Neural cell (in vitro differentiated cells): ENCODE results near the gene SH3RF3. TPM values are rescaled to one million over a fixed set of nuclear protein-coding genes. Genes with fewer than 3 reads are reported as not detected.

Source experiments
- H2AFZ ChIP-seq: fragments of 200-600, 300-800 bp; sonication (generic), shearing (Covaris generic); 2 replicates; pipeline ENCODE4 v1.6.0; 2014; ENCODE audit warnings: low read depth, mild to moderate bottlenecking, antibody characterized with exemption, low read length, moderate library complexity
- H3F3A ChIP-seq: fragments of 200-600 bp; shearing (Covaris generic); 2 replicates; pipeline ENCODE4 v1.6.1; 2016; ENCODE audit warnings: mild to moderate bottlenecking, moderate library complexity, mixed read lengths, antibody characterized with exemption, low read length; ENCODE audit not compliant: insufficient read depth, poor library complexity, severe bottlenecking
- H3K27ac ChIP-seq: fragments of 200-600, 300-800 bp; sonication (generic), shearing (Covaris generic); 2 replicates; pipeline ENCODE4 v1.5.1; 2014; ENCODE audit warnings: mild to moderate bottlenecking, low read length, moderate library complexity
- H3K27me3 ChIP-seq: fragments of 300-800, 200-600 bp; sonication (generic), shearing (Covaris generic); 2 replicates; pipeline ENCODE4 v1.6.0; 2014; ENCODE audit warnings: mild to moderate bottlenecking, low read depth, low read length, moderate library complexity; ENCODE audit not compliant: insufficient read depth
- H3K36me3 ChIP-seq: fragments of 300-800, 200-600 bp; sonication (generic), shearing (Covaris generic); 2 replicates; pipeline ENCODE4 v1.5.1; 2014; ENCODE audit warnings: mild to moderate bottlenecking, antibody characterized with exemption, low read length, moderate library complexity; ENCODE audit not compliant: insufficient read depth
- H3K4me2 ChIP-seq: fragments of 300-800, 200-600 bp; sonication (generic), shearing (Covaris generic); 2 replicates; pipeline ENCODE4 v1.6.0; 2014; ENCODE audit warnings: mild to moderate bottlenecking, low read length
- H3K4me3 ChIP-seq: fragments of 300-800, 200-600 bp; sonication (generic), shearing (Covaris generic); 2 replicates; pipeline ENCODE4 v1.5.1; 2014; ENCODE audit warnings: mild to moderate bottlenecking, low read length, moderate library complexity
- H3K79me2 ChIP-seq: fragments of 200-600 bp; shearing (Covaris generic); replicated peaks from 2 replicates; pipeline ENCODE4 v1.6.0; 2014; ENCODE audit warnings: mild to moderate bottlenecking, low read length, moderate library complexity; ENCODE audit not compliant: insufficient read depth
- H3K9ac ChIP-seq: fragments of 300-800, 200-600 bp; sonication (generic), shearing (Covaris generic); 2 replicates; pipeline ENCODE4 v1.6.1; 2016; ENCODE audit warnings: mild to moderate bottlenecking, low read length, mixed read lengths
- H3K9me2 ChIP-seq: fragments of 200-600 bp; shearing (Covaris generic); 2 replicates; pipeline ENCODE4 v1.6.1; 2016; ENCODE audit warnings: mild to moderate bottlenecking, low read length, mixed read lengths; ENCODE audit not compliant: insufficient read depth
- H3K9me3 ChIP-seq: fragments of 200-600, 300-800 bp; sonication (generic), shearing (Covaris generic); 2 replicates; pipeline ENCODE4 v1.6.1; 2016; ENCODE audit warnings: mild to moderate bottlenecking, mixed run types, low read length, moderate library complexity, mixed read lengths
- H4K20me1 ChIP-seq: fragments of 200-600 bp; shearing (Covaris generic); 2 replicates; pipeline ENCODE4 v1.6.1; 2016; ENCODE audit warnings: mild to moderate bottlenecking, mixed run types; ENCODE audit not compliant: insufficient read depth
- CTCF ChIP-seq: fragments of 450-650 bp; IDR thresholded peaks from 2 replicates; pipeline ENCODE4 v1.5.1; 2014; ENCODE audit warnings: antibody characterized with exemption, mild to moderate bottlenecking, moderate library complexity; ENCODE audit not compliant: poor library complexity, severe bottlenecking
- EP300 ChIP-seq: fragments of 450-650 bp; conservative IDR thresholded peaks from 2 replicates; pipeline ENCODE4 v1.6.1; 2014; ENCODE audit warnings: antibody characterized with exemption, mild to moderate bottlenecking, moderate library complexity; ENCODE audit not compliant: poor library complexity, severe bottlenecking
- EZH2 ChIP-seq: fragments of 200-600, 300-800 bp; shearing (Covaris generic), sonication (generic); IDR thresholded peaks from 2 replicates; pipeline ENCODE4 v1.6.1; 2014; ENCODE audit warnings: antibody characterized with exemption, low read length, borderline replicate concordance, mild to moderate bottlenecking; ENCODE audit not compliant: insufficient read depth, poor library complexity, severe bottlenecking
- MXI1 ChIP-seq: fragments of 450-650 bp; conservative IDR thresholded peaks from 2 replicates; pipeline ENCODE4 v1.6.1; 2014; ENCODE audit warnings: antibody characterized with exemption, mild to moderate bottlenecking; ENCODE audit not compliant: poor library complexity, severe bottlenecking
- POLR2AphosphoS5 ChIP-seq: IDR thresholded peaks from 2 replicates; pipeline ENCODE4 v1.6.1; 2012
- RAD21 ChIP-seq: fragments of 450-650 bp; conservative IDR thresholded peaks from 2 replicates; pipeline ENCODE4 v1.6.1; 2014; ENCODE audit warnings: antibody characterized with exemption, mild to moderate bottlenecking, moderate library complexity
- REST ChIP-seq: IDR thresholded peaks from 2 replicates; pipeline ENCODE4 v1.6.1; 2012; ENCODE audit warnings: borderline replicate concordance
- SMC3 ChIP-seq: fragments of 450-650 bp; conservative IDR thresholded peaks from 2 replicates; pipeline ENCODE4 v1.6.1; 2014; ENCODE audit warnings: antibody characterized with exemption, mild to moderate bottlenecking, moderate library complexity; ENCODE audit not compliant: poor library complexity
- TAF1 ChIP-seq: IDR thresholded peaks from 2 replicates; pipeline ENCODE4 v1.6.1; 2012; ENCODE audit warnings: low read depth
- polyA plus RNA-seq: library from polyadenylated mRNA; depleted of rRNA; stranded (reverse); fragments of >200 nt; gene quantifications from 2 replicates; pipeline ENCODE4 v1.2.3, GENCODE V29; 2014

SH3RF3 gene
- polyA plus RNA-seq, 1 donor from 2014 or later = 0.53 TPM

- no peaks in the 10 kb centered on the region for H3F3A ChIP-seq
- H3K9me2 ChIP-seq = no peaks in the 10 kb centered on the region
- H3K27ac ChIP-seq = no peak overlapping the region
- H3K9ac ChIP-seq = no peak overlapping the region
- no peak overlapping the region for H2AFZ ChIP-seq
- no peak overlapping the region for H3K4me2 ChIP-seq
- H4K20me1 ChIP-seq = no peaks in the 10 kb centered on the region
- no peak for TF ChIP-seq EZH2
- TF ChIP-seq TAF1 = no peak
- TF ChIP-seq SMC3 = no peak
- TF ChIP-seq REST = no peak
- TF ChIP-seq POLR2AphosphoS5 = no peak
- no peak for TF ChIP-seq CTCF
- TF ChIP-seq MXI1 = no peak
- TF ChIP-seq RAD21 = no peak
- no peak for TF ChIP-seq EP300
- H3K36me3 ChIP-seq = no peaks in the 10 kb centered on the region
- no peaks in the 10 kb centered on the region for H3K79me2 ChIP-seq
- no peaks in the 10 kb centered on the region for H3K9me3 ChIP-seq
- H3K4me3 ChIP-seq = no peak overlapping the region
- no peaks in the 10 kb centered on the region for H3K27me3 ChIP-seq
These were observed 221.5 kb downstream of the SH3RF3 start for GRCh38 chr2:109350526-109350925.

DNA sequence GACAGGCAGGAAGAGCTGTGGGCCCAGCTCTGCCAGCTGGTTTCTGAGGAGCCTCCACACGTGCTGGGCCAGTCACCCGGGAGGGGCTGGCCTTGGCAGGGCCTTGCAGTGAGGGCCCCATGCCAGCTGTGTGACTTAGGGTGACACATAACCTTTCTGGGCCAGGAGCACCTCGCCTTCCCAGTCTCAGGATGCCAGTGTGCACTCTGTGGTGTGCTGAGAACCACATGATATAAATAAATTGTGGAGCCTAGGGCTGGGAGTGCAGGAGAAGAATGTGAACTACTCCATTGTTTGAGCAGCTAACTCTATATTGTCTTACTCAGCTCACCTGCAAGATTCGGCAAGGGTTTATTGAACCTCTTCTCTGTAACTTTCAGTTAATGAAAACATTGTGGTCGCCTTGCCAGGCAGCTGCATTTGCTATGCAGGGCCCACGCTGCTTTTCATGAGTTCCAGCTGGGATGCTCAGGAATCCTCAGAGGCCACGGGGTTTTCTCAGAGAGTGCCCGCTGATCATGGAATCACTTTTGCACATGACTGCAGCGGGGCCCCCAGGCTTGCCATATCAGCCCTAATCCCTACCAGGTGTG lies 222.3 kb downstream of the SH3RF3 start:
- Histone ChIP-seq H3K9ac (no peak overlapping the region), H4K20me1 (no peaks in the 10 kb centered on the region), H3K27me3 (no peaks in the 10 kb centered on the region), H3F3A (no peaks in the 10 kb centered on the region), H3K27ac (no peak overlapping the region), H3K9me3 (no peaks in the 10 kb centered on the region), H2AFZ (no peak overlapping the region), H3K4me2 (no peak overlapping the region), H3K36me3 (no peaks in the 10 kb centered on the region), H3K4me3 (no peak overlapping the region), H3K9me2 (no peaks in the 10 kb centered on the region), H3K79me2 (no peaks in the 10 kb centered on the region)
- TF ChIP-seq SMC3 = no peak
- TF ChIP-seq CTCF = no peak
- TF ChIP-seq TAF1 = no peak
- TF ChIP-seq EZH2 = no peak
- TF ChIP-seq MXI1 = no peak
- TF ChIP-seq REST = no peak
- TF ChIP-seq RAD21 = no peak
- TF ChIP-seq POLR2AphosphoS5 = no peak
- TF ChIP-seq EP300 = no peak
